Measurements from ENCODE around the gene KLHL26. TPM values are rescaled to one million over a fixed set of nuclear protein-coding genes. Genes with fewer than 3 reads are reported as not detected.

The KLHL26 gene
- total RNA-seq, 2 experiments from 2014 or later = 10.0 to 11.4 TPM

GRCh38 chr19:18649371-18650020 is 12.7 kb downstream of the KLHL26 start:
- no peak overlapping the region for H3K27ac Mint-ChIP-seq
- H3K9me3 Mint-ChIP-seq = no peaks in the 10 kb centered on the region
- no peak for DNase-seq
- H3K36me3 Mint-ChIP-seq (ENCODE audit: low read depth) = no peaks in the 10 kb centered on the region
- H3K27me3 Mint-ChIP-seq = no peaks in the 10 kb centered on the region
- H3K4me1 Mint-ChIP-seq = peaks cover 2% of the 10 kb centered on the region
- H3K4me3 Mint-ChIP-seq = no peak overlapping the region
- ChIA-PET CTCF (no interaction called here), POLR2A (no interaction called here)

DNA sequence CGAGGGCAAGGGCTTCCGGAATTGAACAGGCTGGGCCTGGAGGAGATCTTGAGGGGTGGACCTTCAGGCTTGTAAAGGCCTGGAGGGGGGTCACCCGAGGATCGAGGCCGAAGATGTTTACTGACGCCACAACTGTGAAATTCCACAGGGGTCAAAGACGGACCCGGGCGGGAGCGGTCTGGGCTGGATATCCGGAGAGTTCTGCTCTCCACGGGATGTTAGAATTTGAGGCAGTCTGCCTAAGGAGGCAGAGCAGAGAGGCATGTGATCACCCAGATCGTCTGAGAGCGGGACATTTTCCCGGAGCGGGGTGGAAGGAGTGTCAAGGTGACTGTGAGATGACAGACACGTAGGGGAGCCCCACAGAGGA is 13.2 kb downstream of the KLHL26 start:
- ChIA-PET CTCF (no interaction called here), POLR2A (no interaction called here)
- Mint-ChIP-seq H3K36me3 (ENCODE audit: low read depth) (no peaks in the 10 kb centered on the region), H3K4me3 (no peak overlapping the region), H3K9me3 (no peaks in the 10 kb centered on the region), H3K4me1 (peaks cover 2% of the 10 kb centered on the region), H3K27me3 (no peaks in the 10 kb centered on the region), H3K27ac (no peak overlapping the region)
- no peak for DNase-seq

DNA sequence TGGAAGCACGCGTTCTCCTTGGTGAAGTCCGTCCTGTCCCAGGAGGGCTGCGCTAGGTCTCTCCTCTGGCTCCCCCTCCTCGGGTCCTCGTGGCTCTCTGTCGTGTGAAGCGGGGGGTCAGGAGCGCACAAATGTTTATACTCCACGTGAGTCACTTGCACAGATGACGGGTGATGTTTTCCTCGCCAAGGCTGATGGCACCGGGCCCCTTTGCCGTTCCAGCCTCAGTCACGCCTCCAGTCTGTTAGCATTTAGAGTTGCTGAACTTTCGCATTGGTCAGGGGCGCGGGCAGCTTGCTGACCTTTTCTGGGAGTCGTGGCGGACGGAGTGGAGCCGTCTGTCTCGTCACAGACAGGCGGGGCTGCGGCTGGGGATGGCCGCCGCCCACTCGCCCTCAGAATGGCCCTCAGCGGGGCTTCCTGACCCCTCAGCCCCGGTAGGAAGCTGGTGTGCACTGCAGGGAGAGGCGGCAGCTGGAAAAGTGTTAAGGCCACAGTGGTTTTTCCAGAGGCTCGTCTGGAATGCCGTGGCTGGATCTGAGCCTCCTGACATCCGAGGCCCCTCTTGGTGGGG is 13.7 kb downstream of the KLHL26 start:
- Mint-ChIP-seq H3K27ac (no peak overlapping the region), H3K4me1 (peaks cover 2% of the 10 kb centered on the region), H3K9me3 (no peaks in the 10 kb centered on the region), H3K4me3 (no peak overlapping the region), H3K27me3 (no peaks in the 10 kb centered on the region), H3K36me3 (ENCODE audit: low read depth) (no peaks in the 10 kb centered on the region)
- no peak for DNase-seq
- ChIA-PET POLR2A (no interaction called here), CTCF (interaction anchor here (0.5 kb wide), 1 partner anchor 726 kb away, joined by 4 read pairs; no protein-coding TSS in a partner anchor)

DNA sequence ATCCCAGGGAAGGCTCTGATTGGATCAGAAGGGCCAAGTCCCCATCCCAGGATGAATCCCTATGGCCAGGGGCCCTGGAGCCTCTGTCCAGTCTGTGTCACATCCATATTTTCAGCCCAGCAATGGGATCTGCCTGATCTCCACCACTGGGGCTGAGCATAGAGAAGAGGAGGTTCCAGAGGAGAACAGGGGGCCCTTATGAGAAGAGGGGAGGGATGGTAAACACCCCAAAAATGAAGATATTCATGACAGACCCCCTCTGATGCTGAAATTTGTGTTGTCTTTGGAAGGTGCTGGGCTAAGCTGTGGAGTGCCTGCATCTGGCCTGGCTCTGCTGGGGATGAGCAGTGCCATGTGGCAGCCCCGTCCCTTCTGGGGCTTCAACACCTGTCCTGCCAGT is 14.5 kb downstream of the KLHL26 start:
- DNase-seq = no peak
- H3K27ac Mint-ChIP-seq = no peak overlapping the region
- peaks cover 2% of the 10 kb centered on the region for H3K4me1 Mint-ChIP-seq
- POLR2A ChIA-PET = no interaction called here
- CTCF ChIA-PET = interaction anchor here (0.5 kb wide), 1 partner anchor 727 kb away, joined by 4 read pairs; no protein-coding TSS in a partner anchor
- no peaks in the 10 kb centered on the region for H3K27me3 Mint-ChIP-seq
- H3K4me3 Mint-ChIP-seq = no peak overlapping the region
- no peaks in the 10 kb centered on the region for H3K36me3 Mint-ChIP-seq (ENCODE audit: low read depth)
- H3K9me3 Mint-ChIP-seq = no peaks in the 10 kb centered on the region

DNA sequence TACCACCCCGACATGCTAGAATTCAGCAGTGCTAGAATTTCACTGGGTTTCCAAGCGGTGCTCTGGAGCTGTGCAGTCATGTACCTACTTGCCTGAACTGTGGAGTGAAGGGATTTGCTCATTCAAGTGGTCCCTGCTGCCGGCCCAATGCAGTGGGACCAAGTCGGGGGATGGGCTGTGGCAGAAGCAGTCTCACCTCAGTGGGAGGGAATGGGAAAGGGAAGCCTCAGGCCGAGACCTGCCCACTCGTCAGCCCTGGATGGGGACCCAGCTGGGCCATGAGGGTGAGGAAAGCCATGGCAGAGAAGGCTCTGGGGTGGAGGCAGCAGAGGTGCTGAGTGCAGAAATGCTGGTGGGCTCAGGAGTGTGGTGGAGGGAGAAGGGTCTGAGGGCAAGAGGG is 14.9 kb downstream of the KLHL26 start:
- DNase-seq = no peak
- ChIA-PET POLR2A (no interaction called here), CTCF (no interaction called here)
- Mint-ChIP-seq H3K4me3 (no peak overlapping the region), H3K4me1 (peaks cover 2% of the 10 kb centered on the region), H3K27me3 (no peaks in the 10 kb centered on the region), H3K9me3 (no peaks in the 10 kb centered on the region), H3K27ac (no peak overlapping the region), H3K36me3 (ENCODE audit: low read depth) (no peaks in the 10 kb centered on the region)

DNA sequence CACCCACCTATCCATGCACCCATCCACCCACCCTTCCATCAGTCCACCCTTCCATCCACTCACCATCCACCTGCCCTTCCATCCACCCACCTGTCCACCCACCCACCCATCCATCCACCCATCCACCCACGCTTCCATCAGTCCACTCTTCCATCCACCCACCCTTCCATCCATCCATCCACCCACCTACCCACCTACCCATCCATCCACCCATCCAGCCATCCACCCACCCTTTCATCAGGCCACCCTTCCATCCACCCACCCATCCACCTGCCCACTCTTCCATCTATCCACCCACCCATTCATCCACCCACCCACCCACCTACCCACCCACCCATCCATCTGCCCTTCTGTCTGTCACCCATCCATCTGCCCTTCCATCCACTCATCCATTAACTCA is 17.0 kb downstream of the KLHL26 start:
- no peak for DNase-seq
- H3K27me3 Mint-ChIP-seq = no peaks in the 10 kb centered on the region
- H3K9me3 Mint-ChIP-seq = no peaks in the 10 kb centered on the region
- H3K4me3 Mint-ChIP-seq = no peak overlapping the region
- ChIA-PET CTCF (no interaction called here), POLR2A (no interaction called here)
- no peak overlapping the region for H3K27ac Mint-ChIP-seq
- H3K4me1 Mint-ChIP-seq = no peaks in the 10 kb centered on the region
- H3K36me3 Mint-ChIP-seq (ENCODE audit: low read depth) = no peaks in the 10 kb centered on the region

DNA sequence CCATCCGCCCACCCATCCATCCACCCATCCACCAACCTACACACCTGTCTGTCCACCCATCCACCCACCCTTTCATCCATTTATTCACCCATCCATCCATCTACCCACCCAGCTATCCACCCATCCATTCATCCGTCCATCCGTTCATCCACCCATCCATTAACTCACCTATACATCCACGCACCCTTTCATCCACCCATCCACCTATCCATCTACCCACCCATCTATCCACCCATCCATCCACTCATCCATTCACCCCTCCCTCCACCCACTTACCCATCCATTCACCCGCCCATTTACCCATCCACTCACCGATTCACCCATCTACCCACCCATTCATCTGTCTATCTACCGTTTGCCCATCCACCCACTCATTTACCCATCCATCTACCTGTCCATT is 17.6 kb downstream of the KLHL26 start:
- Mint-ChIP-seq H3K9me3 (no peaks in the 10 kb centered on the region), H3K27me3 (no peaks in the 10 kb centered on the region), H3K36me3 (ENCODE audit: low read depth) (no peaks in the 10 kb centered on the region), H3K4me1 (no peaks in the 10 kb centered on the region), H3K4me3 (no peak overlapping the region), H3K27ac (no peak overlapping the region)
- CTCF ChIA-PET = interaction anchor here (1.3 kb wide), 1 partner anchor 54 kb away, joined by 3 read pairs; no protein-coding TSS in a partner anchor
- POLR2A ChIA-PET = no interaction called here
- DNase-seq = no peak

DNA sequence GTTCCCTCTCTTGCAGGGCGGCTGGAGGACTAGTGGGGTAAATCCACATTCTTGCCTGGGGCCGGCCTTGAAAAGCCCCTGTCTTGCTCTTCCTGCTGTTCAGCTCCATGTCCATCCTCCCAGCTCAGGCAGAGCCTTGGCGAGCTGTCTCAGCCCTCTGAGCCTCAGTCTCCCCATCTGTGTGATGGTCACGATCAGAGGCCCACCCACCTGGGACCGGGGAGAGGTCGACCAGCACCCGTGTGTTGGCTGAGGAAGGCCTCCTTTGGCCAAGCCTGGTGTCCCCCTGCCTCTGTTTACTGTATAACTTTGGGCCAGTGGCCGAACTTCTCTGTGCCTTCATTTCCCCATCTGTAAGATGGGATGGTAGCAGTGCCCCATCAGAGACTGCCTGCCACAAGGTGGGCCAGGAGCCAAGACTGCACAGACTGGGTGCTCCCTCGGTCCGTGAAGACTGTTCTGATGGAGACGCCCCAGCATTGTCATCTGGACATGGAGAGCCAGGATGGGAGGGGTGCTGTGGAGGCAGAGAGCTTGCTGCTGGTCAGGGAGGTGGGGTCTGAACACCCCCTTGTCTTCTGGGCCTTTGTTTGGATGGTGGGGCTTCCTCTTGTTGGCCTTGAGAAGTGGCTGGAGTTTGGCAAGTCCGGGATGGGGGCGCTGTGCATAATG is 18.5 kb downstream of the KLHL26 start:
- Mint-ChIP-seq H3K27me3 (no peaks in the 10 kb centered on the region), H3K9me3 (no peaks in the 10 kb centered on the region), H3K27ac (no peak overlapping the region), H3K4me3 (no peak overlapping the region), H3K4me1 (no peaks in the 10 kb centered on the region), H3K36me3 (ENCODE audit: low read depth) (no peaks in the 10 kb centered on the region)
- POLR2A ChIA-PET = no interaction called here
- CTCF ChIA-PET = interaction anchor here (1.3 kb wide), 1 partner anchor 55 kb away, joined by 3 read pairs; no protein-coding TSS in a partner anchor
- no peak for DNase-seq

DNA sequence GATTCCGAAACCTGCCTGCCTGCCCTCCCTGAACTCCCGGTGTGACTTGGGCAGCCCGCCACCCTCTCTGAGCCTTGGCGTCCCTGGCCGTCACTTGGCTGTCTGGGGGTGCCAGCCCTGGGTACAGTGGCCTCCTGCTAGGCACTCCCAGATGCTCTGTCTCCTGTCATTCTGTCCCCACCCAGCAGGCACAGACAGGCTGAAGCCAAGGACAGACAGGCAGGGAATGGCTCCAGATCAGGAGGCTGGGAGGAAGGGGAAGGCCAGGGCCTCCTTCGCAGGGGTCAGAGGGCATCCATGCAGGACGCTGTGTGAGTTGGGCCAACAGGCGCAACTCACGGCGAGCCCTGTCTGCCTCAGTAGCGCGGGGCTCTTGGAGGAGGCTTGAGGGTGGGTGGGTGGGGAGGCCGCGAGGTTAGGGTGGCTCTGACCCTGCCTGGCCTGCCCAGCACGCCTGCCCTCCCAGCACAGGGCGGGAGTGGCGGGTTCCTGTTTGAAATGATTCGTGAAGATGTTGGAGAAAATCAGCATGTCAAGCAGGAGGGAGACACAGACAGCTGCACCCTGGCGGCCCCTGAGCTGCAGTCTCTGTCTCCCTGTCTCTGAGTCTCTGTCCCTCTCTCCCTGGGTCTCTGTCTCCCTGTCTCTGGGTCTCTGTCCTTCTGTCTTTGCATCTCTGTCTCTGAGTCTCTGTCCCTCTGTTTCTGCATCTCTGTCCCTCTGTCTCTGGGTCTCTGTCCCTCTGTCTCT is 19.7 kb downstream of the KLHL26 start:
- DNase-seq = no peak
- no peaks in the 10 kb centered on the region for H3K36me3 Mint-ChIP-seq (ENCODE audit: low read depth)
- H3K27me3 Mint-ChIP-seq = no peaks in the 10 kb centered on the region
- H3K27ac Mint-ChIP-seq = no peak overlapping the region
- no peaks in the 10 kb centered on the region for H3K9me3 Mint-ChIP-seq
- CTCF ChIA-PET = interaction anchor here (0.6 kb wide), 1 partner anchor 175 kb away, joined by 3 read pairs; no protein-coding TSS in a partner anchor
- H3K4me3 Mint-ChIP-seq = no peak overlapping the region
- POLR2A ChIA-PET = no interaction called here
- H3K4me1 Mint-ChIP-seq = peaks cover 2% of the 10 kb centered on the region

- ChIA-PET CTCF (no interaction called here), POLR2A (no interaction called here)
- no peak for DNase-seq
- no peaks in the 10 kb centered on the region for H3K36me3 Mint-ChIP-seq (ENCODE audit: low read depth)
- peaks cover 2% of the 10 kb centered on the region for H3K4me1 Mint-ChIP-seq
- no peaks in the 10 kb centered on the region for H3K27me3 Mint-ChIP-seq
- H3K9me3 Mint-ChIP-seq = no peaks in the 10 kb centered on the region
- H3K4me3 Mint-ChIP-seq = no peak overlapping the region
- no peak overlapping the region for H3K27ac Mint-ChIP-seq
Measured at GRCh38 chr19:18657590-18658365, 20.9 kb downstream of the KLHL26 start.

- H3K36me3 Mint-ChIP-seq (ENCODE audit: low read depth) = no peaks in the 10 kb centered on the region
- H3K9me3 Mint-ChIP-seq = no peaks in the 10 kb centered on the region
Measured at GRCh38 chr19:18658366-18658855, 21.6 kb downstream of the KLHL26 start.

DNA sequence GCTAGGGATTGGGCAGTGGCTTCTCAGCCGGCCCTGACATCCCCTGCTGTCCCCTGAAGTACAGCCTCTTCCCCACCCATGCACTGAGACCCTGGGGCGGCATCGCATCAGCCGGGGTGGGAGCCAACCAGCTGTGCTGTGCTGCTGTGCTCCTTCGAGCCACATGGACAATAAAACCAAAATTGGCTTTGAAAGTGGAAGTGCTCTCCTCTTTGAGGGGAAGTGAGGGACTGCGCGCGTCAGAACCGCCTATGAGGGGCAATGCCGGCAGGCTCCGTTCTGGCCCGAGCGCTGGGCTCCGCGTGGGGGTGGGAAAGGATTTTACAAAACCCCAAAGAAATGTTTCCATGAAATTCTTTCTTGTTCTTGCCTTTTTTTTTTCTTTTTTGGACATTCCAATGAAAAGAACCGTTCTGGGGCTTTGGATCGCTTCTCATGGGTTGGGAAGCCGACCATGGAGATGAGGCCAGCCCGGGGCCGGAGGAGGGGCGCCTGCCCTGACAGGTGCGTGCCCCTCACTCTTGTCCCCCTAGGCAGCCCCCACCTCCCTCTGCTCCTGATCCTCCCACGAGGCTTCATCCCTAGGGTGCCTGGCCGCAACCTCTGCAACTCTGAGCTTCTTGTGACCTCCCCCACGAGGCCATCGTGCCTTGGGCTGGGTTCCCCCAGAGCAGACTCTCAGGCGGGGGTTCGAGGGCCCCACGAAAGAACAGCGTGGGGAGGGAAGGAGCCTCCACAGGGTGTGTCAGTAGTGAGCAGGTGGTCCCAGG is 22.6 kb downstream of the KLHL26 start:
- no peaks in the 10 kb centered on the region for H3K36me3 Mint-ChIP-seq (ENCODE audit: low read depth)
- CTCF ChIA-PET = no interaction called here
- H3K4me3 Mint-ChIP-seq = no peak overlapping the region
- H3K27ac Mint-ChIP-seq = peak overlapping the region; percentile 47
- POLR2A ChIA-PET = no interaction called here
- H3K4me1 Mint-ChIP-seq = peaks cover 14% of the 10 kb centered on the region
- H3K27me3 Mint-ChIP-seq = no peaks in the 10 kb centered on the region
- H3K9me3 Mint-ChIP-seq = no peaks in the 10 kb centered on the region
- no peak for DNase-seq

More at GRCh38 chr19:18658366-18658855, 21.6 kb downstream of the KLHL26 start:
- ChIA-PET CTCF (no interaction called here), POLR2A (no interaction called here)
- Mint-ChIP-seq H3K4me1 (peaks cover 5% of the 10 kb centered on the region), H3K27ac (no peak overlapping the region), H3K4me3 (no peak overlapping the region), H3K27me3 (no peaks in the 10 kb centered on the region)
- DNase-seq = no peak
